Stimulated activated naive CD4-positive, alpha-beta T cell treated with Interleukin-2 at 50 U/mL for 16 hours (primary cell): Measurements from ENCODE around the gene MANBA.

ENCODE experiments used
- DNase-seq: peaks from one replicate; lab custom pipeline; 2025; lab: John Stamatoyannopoulos, UW

Gene MANBA

DNA sequence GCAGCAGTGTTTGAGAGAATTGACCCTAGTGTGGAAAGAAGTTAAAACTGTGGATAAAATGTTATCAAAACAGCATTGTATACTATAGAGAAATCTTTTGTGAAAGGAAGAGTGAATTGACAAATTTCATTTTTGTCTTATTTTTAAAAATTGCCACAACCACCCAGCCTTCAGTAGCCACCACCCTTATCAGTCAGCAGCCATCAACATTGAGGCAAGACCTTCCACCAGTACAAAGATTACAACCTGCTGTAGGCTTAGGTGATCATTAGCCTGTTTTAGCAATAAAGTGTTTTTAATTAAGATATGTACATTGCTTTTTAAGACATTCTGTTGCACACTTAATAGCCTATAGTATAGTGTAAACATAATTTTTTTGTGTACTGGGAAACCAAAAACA lies 168.5 kb downstream of the MANBA start:
- DNase-seq: no peak

DNA sequence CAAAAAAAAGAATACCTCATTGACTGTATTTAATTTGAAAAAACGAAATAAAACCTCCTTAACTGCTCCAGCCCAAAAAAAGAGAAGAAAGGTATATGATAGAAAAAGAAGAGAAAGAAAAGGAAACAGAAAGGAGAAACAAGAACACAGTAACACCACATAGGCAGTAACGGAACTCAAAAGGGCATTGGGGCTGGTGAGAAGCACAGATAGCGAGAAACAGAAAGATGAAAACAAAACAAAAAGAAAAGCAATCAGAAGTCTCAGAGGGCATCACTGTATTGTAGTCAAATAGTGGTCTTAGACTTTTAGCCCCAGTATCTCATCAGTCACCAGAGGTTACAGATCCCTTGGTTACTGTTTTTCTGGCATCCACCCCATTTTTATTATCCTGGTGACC lies 171.0 kb downstream of the MANBA start:
- no peak for DNase-seq

GRCh38 chr4:102586644-102587021 lies 174.1 kb downstream of the MANBA start:
- peak; percentile 12 for DNase-seq

DNA sequence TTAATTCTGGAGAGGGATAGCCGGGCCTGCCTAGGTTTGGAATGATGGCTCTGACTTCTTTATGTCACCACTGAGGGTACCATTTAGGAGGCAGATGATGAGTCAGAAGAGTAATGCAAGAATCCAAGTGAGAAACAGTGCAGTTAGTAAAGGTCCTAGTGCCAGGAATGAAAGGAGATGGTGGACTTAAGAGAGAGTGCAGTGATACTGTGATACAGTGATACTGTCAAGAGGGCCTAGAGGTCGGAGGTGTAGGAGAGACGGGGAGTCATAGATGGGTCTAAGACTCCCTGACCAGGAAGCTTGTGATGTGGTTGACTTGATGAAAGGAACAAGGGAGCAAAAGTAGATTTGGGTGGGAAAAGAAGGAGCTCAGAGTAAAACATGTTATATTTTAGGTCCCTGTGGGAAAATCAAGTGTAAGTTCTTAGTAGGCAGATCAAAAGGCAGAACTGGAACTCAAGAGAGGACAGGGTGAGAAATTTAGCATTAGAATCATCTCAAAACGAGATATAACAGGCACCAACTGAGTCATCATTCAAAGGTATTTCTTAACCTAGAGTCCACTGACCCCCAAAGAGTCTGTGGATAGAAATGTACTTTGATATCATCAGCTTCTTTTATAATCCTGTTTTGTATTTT lies 174.6 kb downstream of the MANBA start:
- no peak for DNase-seq

DNA sequence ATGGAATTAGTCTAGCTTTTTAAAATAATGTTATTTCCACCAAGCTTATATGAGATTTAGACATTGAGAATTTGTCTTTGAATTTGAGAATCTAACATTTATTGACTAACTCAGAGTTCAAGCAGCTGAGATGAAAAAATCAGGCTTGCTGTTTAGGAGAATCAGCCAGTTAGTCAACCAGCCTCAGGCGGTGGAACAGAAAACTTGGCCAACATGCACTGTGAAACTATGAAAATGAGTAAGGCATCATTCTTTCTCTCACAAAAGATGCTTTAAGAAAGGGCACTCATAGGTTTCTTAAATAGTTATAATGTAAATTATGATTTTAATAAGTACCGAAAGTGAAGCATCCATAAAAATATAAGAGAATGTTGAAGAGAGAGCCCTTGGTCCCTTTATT lies 175.4 kb downstream of the MANBA start:
- no peak for DNase-seq

- no peak for DNase-seq
These were observed 176.7 kb downstream of the MANBA start for GRCh38 chr4:102584091-102584490.
